HG03520 (cell line): ENCODE measurements around the gene ALPK3.

Experiments used
- ATAC-seq: cut with Tn5 transposase; IDR thresholded peaks from one replicate; pipeline ENCODE4 v1.9.1; 2021; ENCODE audit warnings: mild to moderate bottlenecking, moderate library complexity; ENCODE audit not compliant: unreplicated experiment

The ALPK3 gene

GRCh38 chr15:84816694-84817465 lies at the start of gene ALPK3:
Gene ALPK3 (plus strand): TSS chr15:84817356. CDS start chr15:84817453, 97 bp downstream.
- no peak for ATAC-seq

- ATAC-seq: no peak
These were observed 45.1 kb upstream of the ALPK3 start for GRCh38 chr15:84772031-84772430.

GRCh38 chr15:84772467-84772866 lies 44.7 kb upstream of the ALPK3 start:
- no peak for ATAC-seq

- ATAC-seq: no peak
These were observed 43.4 kb upstream of the ALPK3 start for GRCh38 chr15:84773716-84774115.

- ATAC-seq: no peak
These were observed 41.2 kb upstream of the ALPK3 start for GRCh38 chr15:84775867-84776449.

GRCh38 chr15:84778194-84778593 lies 39.0 kb upstream of the ALPK3 start:
- ATAC-seq: no peak

GRCh38 chr15:84780492-84780891 lies 36.7 kb upstream of the ALPK3 start:
- ATAC-seq: no peak

- ATAC-seq: no peak
These were observed 35.7 kb upstream of the ALPK3 start for GRCh38 chr15:84781495-84781894.

GRCh38 chr15:84782346-84782745 lies 34.8 kb upstream of the ALPK3 start:
- ATAC-seq: no peak

- ATAC-seq: no peak
These were observed 33.5 kb upstream of the ALPK3 start for GRCh38 chr15:84783493-84784251.

GRCh38 chr15:84784262-84784661 lies 32.9 kb upstream of the ALPK3 start:
- ATAC-seq: no peak

GRCh38 chr15:84785053-84785452 lies 32.1 kb upstream of the ALPK3 start:
- ATAC-seq: no peak

GRCh38 chr15:84788500-84788899 lies 28.7 kb upstream of the ALPK3 start:
- no peak for ATAC-seq

- no peak for ATAC-seq
These were observed 27.4 kb upstream of the ALPK3 start for GRCh38 chr15:84789762-84790161.

GRCh38 chr15:84790676-84791075 lies 26.5 kb upstream of the ALPK3 start:
- no peak for ATAC-seq

- no peak for ATAC-seq
These were observed 25.4 kb upstream of the ALPK3 start for GRCh38 chr15:84791763-84792162.

GRCh38 chr15:84793431-84794161 lies 23.6 kb upstream of the ALPK3 start:
- ATAC-seq: no peak

- ATAC-seq: no peak
These were observed 23.0 kb upstream of the ALPK3 start for GRCh38 chr15:84794162-84794547.

- no peak for ATAC-seq
These were observed 22.0 kb upstream of the ALPK3 start for GRCh38 chr15:84795186-84795585.

- no peak for ATAC-seq
These were observed 19.9 kb upstream of the ALPK3 start for GRCh38 chr15:84797212-84797611.

GRCh38 chr15:84797801-84798200 lies 19.4 kb upstream of the ALPK3 start:
- ATAC-seq: no peak
